ENCODE data around the gene VPS9D1.
A peak's percentile ranks its signal among the peaks of the same experiment; 100 is the strongest.

VPS9D1 gene

DNA sequence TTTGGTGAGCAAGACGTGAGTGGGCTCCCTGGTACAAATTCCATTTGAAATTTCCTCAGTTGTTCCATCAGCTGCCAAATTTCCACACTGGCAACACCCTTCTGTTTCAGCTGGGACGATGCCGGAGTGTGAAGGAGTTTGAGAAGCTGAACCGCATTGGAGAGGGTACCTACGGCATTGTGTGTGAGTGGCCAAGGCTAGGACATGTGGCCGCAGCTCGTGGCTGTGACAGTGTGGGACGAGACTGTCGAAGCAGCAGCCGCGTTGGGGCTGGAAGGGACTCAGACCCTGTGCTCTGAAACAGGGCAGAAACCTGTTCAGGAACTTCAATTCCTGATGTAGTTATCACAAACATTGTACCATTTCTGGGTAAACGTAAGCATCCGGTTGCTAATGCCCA is 31.6 kb downstream of the VPS9D1 start:
- DNase-seq (ENCODE audit: low read depth), result no peak
- TF ChIP-seq, protein P1, sequence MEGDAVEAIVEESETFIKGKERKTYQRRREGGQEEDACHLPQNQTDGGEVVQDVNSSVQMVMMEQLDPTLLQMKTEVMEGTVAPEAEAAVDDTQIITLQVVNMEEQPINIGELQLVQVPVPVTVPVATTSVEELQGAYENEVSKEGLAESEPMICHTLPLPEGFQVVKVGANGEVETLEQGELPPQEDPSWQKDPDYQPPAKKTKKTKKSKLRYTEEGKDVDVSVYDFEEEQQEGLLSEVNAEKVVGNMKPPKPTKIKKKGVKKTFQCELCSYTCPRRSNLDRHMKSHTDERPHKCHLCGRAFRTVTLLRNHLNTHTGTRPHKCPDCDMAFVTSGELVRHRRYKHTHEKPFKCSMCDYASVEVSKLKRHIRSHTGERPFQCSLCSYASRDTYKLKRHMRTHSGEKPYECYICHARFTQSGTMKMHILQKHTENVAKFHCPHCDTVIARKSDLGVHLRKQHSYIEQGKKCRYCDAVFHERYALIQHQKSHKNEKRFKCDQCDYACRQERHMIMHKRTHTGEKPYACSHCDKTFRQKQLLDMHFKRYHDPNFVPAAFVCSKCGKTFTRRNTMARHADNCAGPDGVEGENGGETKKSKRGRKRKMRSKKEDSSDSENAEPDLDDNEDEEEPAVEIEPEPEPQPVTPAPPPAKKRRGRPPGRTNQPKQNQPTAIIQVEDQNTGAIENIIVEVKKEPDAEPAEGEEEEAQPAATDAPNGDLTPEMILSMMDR (IDR thresholded peaks at IDR 0.05; ENCODE audit: control insufficient read depth, insufficient read depth, low read depth, low read length, missing control alignments), result no peak
- H3K4me3 ChIP-seq (ENCODE audit: control insufficient read depth, low read depth, low read length), result no peak overlapping the region

DNA sequence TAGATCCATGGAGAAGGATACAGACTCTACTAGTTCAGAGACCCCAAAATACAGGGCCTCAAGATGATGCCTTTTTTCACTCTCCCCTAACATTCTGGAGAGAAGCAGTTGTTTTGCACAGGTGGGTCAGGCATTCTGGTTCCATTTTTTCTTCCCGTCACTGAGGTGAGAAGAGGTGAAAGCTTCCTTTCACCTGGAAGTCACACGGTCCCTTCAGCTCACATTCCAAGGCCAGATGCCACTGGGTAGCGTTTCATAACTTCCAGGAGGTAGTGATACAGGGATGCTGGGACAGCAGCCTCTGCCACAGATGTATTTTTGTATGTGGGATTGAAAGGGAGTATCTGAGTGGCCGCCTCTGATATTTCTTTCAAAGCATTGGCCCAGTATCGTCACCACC is 32.3 kb downstream of the VPS9D1 start:
- TF ChIP-seq, protein P1 (IDR thresholded peaks at IDR 0.05; ENCODE audit: control insufficient read depth, insufficient read depth, low read depth, low read length, missing control alignments), result no peak
- H3K4me3 ChIP-seq (ENCODE audit: control insufficient read depth, low read depth, low read length), result no peak overlapping the region
- DNase-seq (ENCODE audit: low read depth), result no peak

DNA sequence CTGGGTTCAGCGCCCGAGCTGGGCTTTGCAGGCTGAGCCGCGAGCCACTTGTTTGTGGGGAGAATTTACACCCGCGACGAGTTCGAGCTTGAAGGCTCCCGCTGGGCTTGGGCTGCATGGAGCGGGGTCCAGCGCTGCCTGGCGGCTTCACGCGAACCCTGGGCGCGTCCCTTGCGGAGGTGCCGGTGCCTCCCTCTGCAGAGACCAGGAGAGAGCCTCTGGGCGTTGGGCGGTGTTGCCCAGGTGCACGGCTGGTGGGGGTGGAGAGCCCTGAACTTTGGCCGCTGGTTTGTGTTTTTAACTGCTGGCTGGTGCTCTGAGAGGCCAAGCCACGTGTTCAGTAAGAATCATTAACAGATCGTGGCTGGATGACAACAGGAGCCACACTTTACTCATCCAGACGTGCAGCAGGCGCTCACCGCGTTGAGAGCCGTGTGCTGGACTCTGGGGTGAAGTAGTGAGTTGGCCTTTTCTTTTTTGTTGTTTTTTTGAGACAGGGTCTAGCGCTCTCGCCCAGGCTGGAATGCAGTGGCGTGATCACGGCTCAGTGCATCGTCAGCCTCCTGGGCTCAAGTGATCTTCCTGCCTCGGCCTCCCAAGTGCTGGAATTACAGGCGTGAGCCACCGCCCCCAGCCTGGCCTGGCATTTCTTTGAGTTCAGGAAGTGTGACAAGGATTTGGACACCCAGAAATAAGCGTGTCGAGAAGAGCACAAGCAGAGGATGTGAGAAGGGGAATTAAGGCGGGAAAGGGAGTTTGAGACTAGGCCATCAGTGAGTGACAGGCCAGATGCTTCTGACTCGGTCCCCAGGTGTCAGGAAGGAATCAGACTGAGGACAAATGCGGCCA is 33.4 kb downstream of the VPS9D1 start:
- peak overlapping the region; percentile 81 for H3K4me3 ChIP-seq (ENCODE audit: control insufficient read depth, low read depth, low read length)
- TF ChIP-seq, protein P1 (IDR thresholded peaks at IDR 0.05; ENCODE audit: control insufficient read depth, insufficient read depth, low read depth, low read length, missing control alignments), result no peak
- no peak for DNase-seq (ENCODE audit: low read depth)

DNA sequence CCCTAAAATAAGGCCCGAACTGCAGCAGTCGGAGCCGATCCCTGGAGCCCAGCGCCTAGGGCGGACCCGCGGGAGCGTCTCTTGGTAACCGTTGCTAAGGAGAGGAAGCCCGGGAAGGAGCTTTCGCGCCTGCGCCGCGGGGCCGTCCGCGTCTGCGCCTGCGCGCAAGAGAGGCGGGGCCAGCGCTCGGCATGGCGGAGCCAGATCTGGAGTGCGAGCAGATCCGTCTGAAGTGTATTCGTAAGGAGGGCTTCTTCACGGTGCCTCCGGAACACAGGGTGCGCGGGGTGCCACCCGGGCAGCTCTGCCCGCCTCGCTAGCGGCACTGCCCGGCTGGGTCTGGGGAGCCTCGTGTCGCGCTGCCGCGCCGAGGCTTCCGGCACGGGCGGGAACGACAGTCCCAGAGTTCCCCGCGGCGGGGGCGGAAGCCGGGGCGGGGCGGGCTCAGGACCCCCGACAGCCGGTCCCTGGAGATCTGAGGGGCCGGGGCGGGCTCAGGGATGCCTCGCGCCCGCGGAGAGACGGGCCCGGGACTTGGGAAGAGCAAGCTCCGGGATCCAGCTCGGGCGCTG is 34.1 kb downstream of the VPS9D1 start, which contains the start of gene CDK10:
TSS of gene CDK10 (plus strand) at position 170 of the 572 bp plus-strand sequence. CDS start at position 192, 22 bp downstream.
- peak within 1 kb of the TSS; percentile 81 for H3K4me3 ChIP-seq (ENCODE audit: control insufficient read depth, low read depth, low read length)
- TF ChIP-seq, protein P1 (IDR thresholded peaks at IDR 0.05; ENCODE audit: control insufficient read depth, insufficient read depth, low read depth, low read length, missing control alignments), result no peak
- no peak for DNase-seq (ENCODE audit: low read depth)

DNA sequence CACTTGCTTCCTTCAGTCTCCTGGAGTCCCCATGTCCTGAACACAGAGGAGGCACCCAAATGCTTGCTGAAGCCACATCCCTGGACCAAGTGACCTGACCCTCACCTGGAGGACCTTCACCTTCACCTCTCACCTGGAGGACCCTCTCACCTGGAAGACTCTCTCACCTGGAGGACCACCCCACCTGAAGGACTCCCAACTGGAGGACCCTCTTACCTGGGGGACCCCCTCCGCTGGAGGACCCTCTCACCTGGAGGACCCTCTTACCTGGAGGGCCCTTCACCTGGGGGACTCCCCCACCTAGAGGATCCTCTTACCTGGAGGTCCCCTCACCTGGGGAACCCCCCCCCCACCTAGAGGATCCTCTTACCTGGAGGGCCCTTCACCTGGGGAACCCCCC is 34.8 kb downstream of the VPS9D1 start:
- no peak for DNase-seq (ENCODE audit: low read depth)
- TF ChIP-seq, protein P1 (IDR thresholded peaks at IDR 0.05; ENCODE audit: control insufficient read depth, insufficient read depth, low read depth, low read length, missing control alignments), result no peak
- no peak overlapping the region; the same call in 1 of the 2 replicates for H3K4me3 ChIP-seq (ENCODE audit: control insufficient read depth, low read depth, low read length)

DNA sequence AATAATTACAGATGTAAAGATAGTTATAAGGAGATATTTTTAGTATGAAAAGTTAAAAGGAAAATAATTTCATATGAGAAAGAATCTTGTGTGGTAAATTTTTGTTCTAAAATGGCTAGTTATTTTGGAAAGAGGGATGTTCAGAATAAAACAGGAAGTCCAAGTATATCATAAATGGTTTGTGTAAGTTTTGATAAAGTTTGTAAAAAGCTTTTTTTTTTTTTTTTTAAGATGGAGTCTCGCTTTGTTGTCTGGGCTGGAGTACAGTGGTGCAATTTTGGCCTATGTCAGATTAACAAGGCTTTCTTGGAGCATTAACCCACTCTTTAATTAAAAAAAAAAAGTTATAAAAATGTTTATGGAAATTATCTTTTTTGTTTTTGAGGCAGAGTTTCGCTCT is 42.4 kb downstream of the VPS9D1 start:
- TF ChIP-seq, protein P1 (IDR thresholded peaks at IDR 0.05; ENCODE audit: control insufficient read depth, insufficient read depth, low read depth, low read length, missing control alignments), result no peak
- H3K4me3 ChIP-seq (ENCODE audit: control insufficient read depth, low read depth, low read length), result no peak overlapping the region
- DNase-seq (ENCODE audit: low read depth), result no peak

Data from AG09309 (cell line).